Posterior vena cava (tissue), 2 donors: ENCODE results near the gene ECI2. TPM values are rescaled to one million over a fixed set of nuclear protein-coding genes. Genes with fewer than 3 reads are reported as not detected.

ENCODE experiments used
- DNase-seq: peaks from one replicate; pipeline ENCODE4 v3.0.0-alpha.2; 2020; ENCODE audit warnings: low spot score
- intact Hi-C, 2 donors: fragments of 100-400 bp; cut with DNase I; formaldehyde crosslinking; loops; one replicate each; pipeline versions ENCODE4 v1.14.1 to v1.14.2; 2022 to 2023
- total RNA-seq, 2 donors: library from RNA; stranded (reverse); fragmentation: NEBNext Ultra II Directional; extraction: Animal tissue kit (Norgen Biotek cat#: 25700); gene quantifications; one replicate each; pipeline ENCODE4 v1.2.1, GENCODE V29; 2021
- donor health status: DM: yes; HTN: yes; CAD: no.
- donor health status: DM: yes; HTN: yes; CAD: no.

The ECI2 gene
- total RNA-seq, 2 donors from 2014 or later = 33.7 to 33.9 TPM

GRCh38 chr6:4155848-4156466 is 20.6 kb upstream of the ECI2 start:
- DNase-seq = peak; percentile 84
- intact Hi-C loops = loop anchor here in 1 of 2 donors (10.0 kb wide), 1 partner anchor 91 kb away; no protein-coding TSS in a partner anchor

- intact Hi-C loops = loop anchor here in 1 of 2 donors (10.0 kb wide), 1 partner anchor 89 kb away; no protein-coding TSS in a partner anchor
Observed at GRCh38 chr6:4153514-4153985, 18.2 kb upstream of the ECI2 start.

GRCh38 chr6:4145083-4145482 is 9.7 kb upstream of the ECI2 start:
- intact Hi-C loops = loop anchor here in 1 of 2 donors (10.0 kb wide), 1 partner anchor 70 kb away; the partner anchor contains the start of gene FAM217A
- DNase-seq = no peak

More at GRCh38 chr6:4153514-4153985, 18.2 kb upstream of the ECI2 start:
- no peak for DNase-seq

- no peak for DNase-seq
- intact Hi-C loops = no loop called here
Observed at GRCh38 chr6:4139272-4139671, 3.9 kb upstream of the ECI2 start.

GRCh38 chr6:4138186-4138585 is 2.8 kb upstream of the ECI2 start:
- intact Hi-C loops = no loop called here
- no peak for DNase-seq

- DNase-seq = no peak
- intact Hi-C loops = no loop called here
Observed at GRCh38 chr6:4136354-4136831, 1.0 kb upstream of the ECI2 start.

GRCh38 chr6:4135665-4136353 is 434 bp upstream of the ECI2 start:
- intact Hi-C loops = no loop called here
- DNase-seq = peak; percentile 99

- intact Hi-C loops = no loop called here
- DNase-seq = no peak
Observed at GRCh38 chr6:4133941-4134838, 1.2 kb downstream of the ECI2 start.

- DNase-seq = no peak
- intact Hi-C loops = no loop called here
Observed at GRCh38 chr6:4130357-4130987, 4.9 kb downstream of the ECI2 start.

- DNase-seq = no peak
- intact Hi-C loops = no loop called here
Observed at GRCh38 chr6:4129446-4129845, 5.9 kb downstream of the ECI2 start.

GRCh38 chr6:4128748-4129147 is 6.6 kb downstream of the ECI2 start:
- intact Hi-C loops = no loop called here
- DNase-seq = no peak

- no peak for DNase-seq
- intact Hi-C loops = no loop called here
Observed at GRCh38 chr6:4128072-4128471, 7.3 kb downstream of the ECI2 start.

GRCh38 chr6:4125933-4126864 is 9.2 kb downstream of the ECI2 start:
- intact Hi-C loops = no loop called here
- no peak for DNase-seq

GRCh38 chr6:4125500-4125899 is 9.9 kb downstream of the ECI2 start:
- no peak for DNase-seq
- intact Hi-C loops = no loop called here

GRCh38 chr6:4124351-4124750 is 11.0 kb downstream of the ECI2 start:
- intact Hi-C loops = no loop called here
- no peak for DNase-seq

GRCh38 chr6:4115741-4116140 is 19.6 kb downstream of the ECI2 start:
- intact Hi-C loops = no loop called here
- DNase-seq = no peak

- intact Hi-C loops = no loop called here
- DNase-seq = no peak
Observed at GRCh38 chr6:4114123-4114522, 21.3 kb downstream of the ECI2 start.

- intact Hi-C loops = no loop called here
- no peak for DNase-seq
Observed at GRCh38 chr6:4113649-4114048, 21.7 kb downstream of the ECI2 start.
